Fibroblast of lung (primary cell): Measurements from ENCODE around the gene TAF1L. TPM values are rescaled to one million over a fixed set of nuclear protein-coding genes. Genes with fewer than 3 reads are reported as not detected.
A peak's percentile ranks its signal among the peaks of the same experiment; 100 is the strongest.

ENCODE experiments used
- DNase-seq, 2 donors: peaks; one replicate each; pipeline versions ENCODE4 v3.0.0 to v3.0.0-alpha.2; 2010; ENCODE audit warnings: low read depth in 2 of 2
- H2AFZ ChIP-seq: 2 replicates; pipeline ENCODE4 v1.5.1; 2012; ENCODE audit warnings: low read length, control low read depth, inconsistent platforms
- H3K27ac ChIP-seq: 2 replicates; pipeline ENCODE4 v1.5.1; 2011; ENCODE audit warnings: low read length, control low read depth; ENCODE audit not compliant: insufficient read depth
- H3K27me3 ChIP-seq: 2 replicates; pipeline ENCODE4 v1.5.1; 2011; ENCODE audit warnings: mild to moderate bottlenecking, low read length; ENCODE audit not compliant: control insufficient read depth, insufficient read depth
- H3K36me3 ChIP-seq: 2 replicates; pipeline ENCODE4 v1.5.1; 2011; ENCODE audit warnings: low read length; ENCODE audit not compliant: control insufficient read depth, insufficient read depth
- H3K4me1 ChIP-seq: 2 replicates; pipeline ENCODE4 v1.5.1; 2011; ENCODE audit warnings: low read length; ENCODE audit not compliant: control insufficient read depth, insufficient read depth; ENCODE audit errors: extremely low read depth
- H3K4me2 ChIP-seq: 2 replicates; pipeline ENCODE4 v1.5.1; 2011; ENCODE audit warnings: low read length, control low read depth; ENCODE audit not compliant: insufficient read depth; ENCODE audit errors: extremely low read depth
- H3K4me3 ChIP-seq, 4 experiments: fragments of 200-600 bp in 1 of 4; sonication (generic) in 1 of 4; replicated peaks in 1 of 4; 2 replicates each; pipeline ENCODE4 v1.5.1; 2011 to 2016; ENCODE audit warnings: low read length in 4 of 4, low read depth in 3 of 4, mild to moderate bottlenecking in 3 of 4, control low read depth in 2 of 4, inconsistent platforms in 1 of 4, mixed read lengths in 1 of 4; ENCODE audit not compliant: insufficient read depth in 1 of 4; ENCODE audit errors: control extremely low read depth in 1 of 4
- H3K79me2 ChIP-seq: 2 replicates; pipeline ENCODE4 v1.5.1; 2012; ENCODE audit warnings: mild to moderate bottlenecking, low read length, inconsistent platforms; ENCODE audit not compliant: control insufficient read depth, insufficient read depth
- H3K9ac ChIP-seq: 2 replicates; pipeline ENCODE4 v1.5.1; 2011; ENCODE audit warnings: mild to moderate bottlenecking, low read length, control low read depth; ENCODE audit not compliant: insufficient read depth
- H3K9me3 ChIP-seq: 2 replicates; pipeline ENCODE4 v1.5.1; 2012; ENCODE audit warnings: low read depth, low read length; ENCODE audit not compliant: control insufficient read depth, insufficient read depth
- H4K20me1 ChIP-seq: 2 replicates; pipeline ENCODE4 v1.5.1; 2011; ENCODE audit warnings: low read length; ENCODE audit not compliant: control insufficient read depth, insufficient read depth; ENCODE audit errors: extremely low read depth
- EZH2 ChIP-seq: IDR thresholded peaks from 2 replicates; pipeline ENCODE4 v1.5.1; 2012; ENCODE audit warnings: low read length, control low read depth, mild to moderate bottlenecking; ENCODE audit errors: missing control alignments
- polyA plus RNA-seq, 2 donors: library from polyadenylated mRNA; depleted of rRNA in 1 of 2; stranded (reverse) in 1 of 2; unstranded in 1 of 2; fragments of >200 nt; gene quantifications; 2 replicates each; pipeline ENCODE4 v1.2.1, GENCODE V29; 2011 to 2012; ENCODE audit warnings: missing spikeins in 1 of 2
- total RNA-seq: library from RNA; depleted of rRNA; stranded (reverse); fragments of >200 nt; gene quantifications from 2 replicates; pipeline ENCODE4 v1.2.1, GENCODE V29; 2014
- TF ChIP-seq, protein P1 (sequence below), 2 donors: IDR thresholded peaks in 1 of 2; conservative IDR thresholded peaks in 1 of 2; 1 replicate in 1 of 2; 2 replicates in 1 of 2; pipeline ENCODE4 v1.5.1; 2011 to 2012; ENCODE audit warnings: low read length in 2 of 2, control low read depth in 1 of 2, inconsistent platforms in 1 of 2, low read depth in 1 of 2, mild to moderate bottlenecking in 1 of 2

Gene TAF1L
- total and polyA plus RNA-seq, 2 donors (not counting 1 experiment from before 2014, with no cell fraction given) = under 0.01 TPM; not detected in 1

DNA sequence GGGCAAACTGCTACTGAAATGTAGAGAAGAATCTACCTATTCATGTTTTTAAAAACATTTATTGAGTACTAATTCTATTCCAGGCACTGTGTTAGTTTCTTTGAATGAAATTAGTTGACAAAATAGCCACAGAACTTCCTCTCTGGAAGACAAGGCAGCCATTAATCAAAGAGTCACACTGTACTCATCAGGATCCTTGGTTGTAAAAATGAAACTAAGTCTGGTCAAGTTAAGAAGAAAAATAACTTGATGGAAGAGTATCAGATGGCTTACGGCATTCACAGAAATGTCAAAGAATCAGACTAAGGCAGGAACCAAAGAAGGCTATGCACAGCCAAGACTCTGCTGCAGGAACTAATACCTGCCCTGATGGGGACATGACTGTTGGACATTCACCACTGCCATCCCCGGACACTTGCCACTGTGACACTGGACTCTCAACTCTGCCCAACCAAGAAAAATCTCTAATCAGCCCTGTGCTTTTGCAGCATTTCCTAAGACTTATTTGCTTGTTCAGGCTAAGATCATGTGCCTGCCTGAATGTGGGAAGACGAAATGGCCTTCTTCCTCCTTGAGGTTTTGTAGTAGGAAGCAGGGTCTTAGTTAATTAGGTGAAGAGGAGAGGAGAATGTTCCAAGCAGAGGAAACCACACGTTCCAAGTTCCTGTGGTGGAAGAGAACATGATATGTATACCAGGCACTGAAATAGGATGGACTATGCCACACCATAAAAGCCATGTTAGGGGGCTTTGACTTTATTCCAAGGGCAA, 39.2 kb downstream of the TAF1L start:
- Histone ChIP-seq H4K20me1 (no peaks in the 10 kb centered on the region), H3K4me2 (no peak overlapping the region), H3K36me3 (no peaks in the 10 kb centered on the region), H3K4me3 (no peak overlapping the region), H3K9me3 (no peaks in the 10 kb centered on the region), H3K27ac (no peak overlapping the region), H2AFZ (no peak overlapping the region), H3K27me3 (no peaks in the 10 kb centered on the region), H3K4me1 (no peaks in the 10 kb centered on the region), H3K9ac (no peak overlapping the region), H3K79me2 (no peaks in the 10 kb centered on the region)
- DNase-seq = no peak
- TF ChIP-seq EZH2 = no peak
- TF ChIP-seq, protein P1, sequence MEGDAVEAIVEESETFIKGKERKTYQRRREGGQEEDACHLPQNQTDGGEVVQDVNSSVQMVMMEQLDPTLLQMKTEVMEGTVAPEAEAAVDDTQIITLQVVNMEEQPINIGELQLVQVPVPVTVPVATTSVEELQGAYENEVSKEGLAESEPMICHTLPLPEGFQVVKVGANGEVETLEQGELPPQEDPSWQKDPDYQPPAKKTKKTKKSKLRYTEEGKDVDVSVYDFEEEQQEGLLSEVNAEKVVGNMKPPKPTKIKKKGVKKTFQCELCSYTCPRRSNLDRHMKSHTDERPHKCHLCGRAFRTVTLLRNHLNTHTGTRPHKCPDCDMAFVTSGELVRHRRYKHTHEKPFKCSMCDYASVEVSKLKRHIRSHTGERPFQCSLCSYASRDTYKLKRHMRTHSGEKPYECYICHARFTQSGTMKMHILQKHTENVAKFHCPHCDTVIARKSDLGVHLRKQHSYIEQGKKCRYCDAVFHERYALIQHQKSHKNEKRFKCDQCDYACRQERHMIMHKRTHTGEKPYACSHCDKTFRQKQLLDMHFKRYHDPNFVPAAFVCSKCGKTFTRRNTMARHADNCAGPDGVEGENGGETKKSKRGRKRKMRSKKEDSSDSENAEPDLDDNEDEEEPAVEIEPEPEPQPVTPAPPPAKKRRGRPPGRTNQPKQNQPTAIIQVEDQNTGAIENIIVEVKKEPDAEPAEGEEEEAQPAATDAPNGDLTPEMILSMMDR (conservative IDR thresholded peaks at IDR 0.05 in 1 of 2, IDR thresholded peaks at IDR 0.05 in 1 of 2; ENCODE audit: low read depth in 1 of 2, low read length in 2 of 2) = no peak

DNA sequence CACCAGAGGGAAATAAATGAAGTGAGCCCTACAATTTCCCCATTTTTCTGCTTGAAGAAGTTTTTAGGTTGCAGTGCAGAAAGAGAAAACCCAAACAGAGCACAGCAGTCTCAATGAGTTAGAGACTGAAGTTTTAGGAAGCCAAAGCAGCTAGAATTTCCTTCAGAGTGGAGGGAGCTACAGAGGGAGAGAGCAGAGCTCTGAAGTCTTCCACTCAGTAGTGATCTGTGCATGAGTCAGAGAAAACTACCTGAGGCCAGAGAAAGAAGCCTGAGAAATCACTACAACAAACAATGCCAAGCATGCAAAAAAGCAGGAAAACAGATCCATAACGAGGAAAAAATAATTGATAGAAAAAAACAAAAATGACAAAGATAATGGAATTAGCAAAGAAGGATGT, 44.6 kb downstream of the TAF1L start:
- H4K20me1 ChIP-seq = no peaks in the 10 kb centered on the region
- no peak overlapping the region for H3K4me3 ChIP-seq
- no peaks in the 10 kb centered on the region for H3K36me3 ChIP-seq
- H3K27ac ChIP-seq = no peak overlapping the region
- H3K4me1 ChIP-seq = no peaks in the 10 kb centered on the region
- no peaks in the 10 kb centered on the region for H3K9me3 ChIP-seq
- H2AFZ ChIP-seq = no peak overlapping the region
- TF ChIP-seq, protein P1 (conservative IDR thresholded peaks at IDR 0.05 in 1 of 2, IDR thresholded peaks at IDR 0.05 in 1 of 2; ENCODE audit: low read depth in 1 of 2, low read length in 2 of 2) = no peak
- TF ChIP-seq EZH2 = no peak
- no peak overlapping the region for H3K4me2 ChIP-seq
- H3K27me3 ChIP-seq = no peaks in the 10 kb centered on the region
- no peak overlapping the region for H3K9ac ChIP-seq
- no peaks in the 10 kb centered on the region for H3K79me2 ChIP-seq
- peak in 1 of 2 donors; percentile 54 for DNase-seq

DNA sequence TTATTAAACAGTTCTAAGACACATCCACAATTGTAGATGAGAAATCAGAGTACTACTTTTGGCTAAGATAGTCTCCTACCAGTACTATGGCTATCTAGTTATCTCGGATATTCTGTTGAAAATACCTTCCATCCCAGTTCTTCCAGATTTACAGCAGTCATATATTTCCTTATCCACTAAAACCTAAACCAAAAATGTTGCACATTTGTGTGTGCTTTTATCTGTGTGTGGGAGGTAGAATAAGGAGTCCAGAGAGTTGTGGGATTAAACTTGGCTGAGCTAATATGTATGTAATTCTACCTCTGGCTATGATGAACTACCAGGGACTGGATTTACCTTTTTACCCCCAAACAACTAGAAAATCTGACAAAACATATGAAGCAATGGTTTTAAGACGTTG, 45.0 kb downstream of the TAF1L start:
- Histone ChIP-seq H2AFZ (no peak overlapping the region), H3K27me3 (no peaks in the 10 kb centered on the region), H3K27ac (no peak overlapping the region), H3K4me3 (no peak overlapping the region), H3K9me3 (no peaks in the 10 kb centered on the region), H3K4me1 (no peaks in the 10 kb centered on the region), H3K4me2 (no peak overlapping the region), H3K9ac (no peak overlapping the region), H3K79me2 (no peaks in the 10 kb centered on the region), H3K36me3 (no peaks in the 10 kb centered on the region), H4K20me1 (no peaks in the 10 kb centered on the region)
- TF ChIP-seq, protein P1 (conservative IDR thresholded peaks at IDR 0.05 in 1 of 2, IDR thresholded peaks at IDR 0.05 in 1 of 2; ENCODE audit: low read depth in 1 of 2, low read length in 2 of 2) = no peak
- TF ChIP-seq EZH2 = no peak
- DNase-seq = peak in 1 of 2 donors; percentile 72
